Embryonic facial prominence (tissue), 1 donor: ENCODE data around the gene NCAM2.

ENCODE experiments used
- DNase-seq: peaks from one replicate; pipeline ENCODE4 v3.0.0-alpha.2; 2016; ENCODE audit errors: extremely low spot score

NCAM2 gene

GRCh38 chr21:21175798-21176334 is 177.7 kb downstream of the NCAM2 start:
- no peak for DNase-seq

DNA sequence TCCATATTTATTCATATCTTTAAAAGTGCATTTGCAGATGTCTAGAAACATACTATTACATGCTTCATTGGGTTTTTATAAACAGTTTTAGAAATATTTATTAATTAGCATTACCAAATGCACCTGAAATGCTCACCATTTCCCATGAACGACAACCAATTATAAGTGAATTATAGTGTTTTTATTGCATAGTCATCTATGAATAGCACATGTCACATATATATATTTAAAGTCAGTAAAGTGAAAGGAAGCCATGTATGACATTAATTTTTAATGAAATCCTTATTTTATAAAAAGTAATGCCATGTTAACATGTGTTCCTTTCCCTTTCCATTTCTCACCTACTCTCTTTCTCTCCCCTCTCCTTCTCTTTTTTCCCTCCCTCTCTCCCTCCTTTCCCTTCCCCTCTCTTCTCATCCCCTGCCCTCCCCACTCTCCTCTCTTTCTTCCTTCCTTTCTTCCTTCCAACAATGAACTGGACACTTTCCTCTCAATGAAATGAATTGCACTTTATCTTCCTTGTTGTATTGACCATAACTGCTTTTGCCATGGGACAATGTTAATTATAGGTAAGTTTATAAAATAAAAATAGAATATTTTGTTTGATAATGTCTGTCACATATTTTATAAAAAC is 179.3 kb downstream of the NCAM2 start:
- DNase-seq: no peak

DNA sequence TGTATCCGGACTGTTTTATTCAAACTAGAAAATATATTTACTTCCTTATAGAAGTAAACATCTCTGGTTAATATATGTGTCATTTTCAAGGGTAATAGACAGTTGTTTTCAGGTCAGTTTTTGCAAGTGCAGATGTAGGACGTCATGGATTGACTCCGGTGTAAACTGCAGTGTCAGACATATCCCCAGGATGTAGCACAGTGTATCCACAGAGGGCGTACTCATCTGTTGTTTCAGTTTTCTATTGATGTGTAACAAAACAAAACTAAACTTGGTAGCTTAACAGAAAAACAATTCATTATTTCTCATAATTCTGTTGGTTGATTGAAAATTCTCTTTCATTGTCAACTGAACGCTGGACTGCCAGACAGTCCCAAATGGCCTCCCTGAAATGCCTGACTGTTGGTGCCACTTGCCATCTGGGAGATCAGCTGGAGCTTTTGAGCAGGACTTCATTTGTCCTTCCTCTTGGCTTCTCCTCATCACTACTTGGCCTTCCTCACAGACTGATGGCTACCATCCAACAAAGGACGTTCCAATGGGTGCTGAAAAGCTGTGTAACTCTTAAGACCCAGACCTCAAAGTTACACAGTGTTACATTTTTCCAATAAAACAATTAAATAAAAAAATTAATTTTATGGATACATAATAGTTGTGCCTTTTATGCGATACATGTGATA is 181.6 kb downstream of the NCAM2 start:
- no peak for DNase-seq

- no peak for DNase-seq
These were observed 184.3 kb downstream of the NCAM2 start for GRCh38 chr21:21182401-21183010.

DNA sequence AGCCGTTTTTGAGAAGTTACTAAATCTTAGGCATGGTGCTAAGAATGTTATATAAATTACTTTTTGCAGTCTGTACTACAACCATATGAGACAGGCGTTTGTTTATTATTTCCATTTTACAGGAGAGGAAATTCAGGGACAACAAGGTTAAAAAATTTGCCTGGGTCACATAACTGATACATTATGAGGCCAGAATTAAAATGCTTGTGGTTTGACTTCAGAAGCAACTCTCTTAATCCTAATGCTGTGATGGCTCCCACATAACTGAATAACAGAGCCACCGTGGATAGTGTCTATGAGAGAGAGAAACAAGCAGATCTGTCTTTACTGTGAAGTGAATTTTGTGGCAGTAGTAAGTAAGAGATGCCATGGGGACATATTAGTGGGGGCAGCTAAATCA is 184.9 kb downstream of the NCAM2 start:
- no peak for DNase-seq

GRCh38 chr21:21184771-21185528 is 186.7 kb downstream of the NCAM2 start:
- DNase-seq: no peak

GRCh38 chr21:21187579-21187978 is 189.4 kb downstream of the NCAM2 start:
- no peak for DNase-seq

GRCh38 chr21:21188513-21189195 is 190.4 kb downstream of the NCAM2 start:
- no peak for DNase-seq

- no peak for DNase-seq
These were observed 197.3 kb downstream of the NCAM2 start for GRCh38 chr21:21195417-21195943.

GRCh38 chr21:21196087-21196486 is 197.9 kb downstream of the NCAM2 start:
- DNase-seq: no peak

- no peak for DNase-seq
These were observed 198.6 kb downstream of the NCAM2 start for GRCh38 chr21:21196848-21197247.

DNA sequence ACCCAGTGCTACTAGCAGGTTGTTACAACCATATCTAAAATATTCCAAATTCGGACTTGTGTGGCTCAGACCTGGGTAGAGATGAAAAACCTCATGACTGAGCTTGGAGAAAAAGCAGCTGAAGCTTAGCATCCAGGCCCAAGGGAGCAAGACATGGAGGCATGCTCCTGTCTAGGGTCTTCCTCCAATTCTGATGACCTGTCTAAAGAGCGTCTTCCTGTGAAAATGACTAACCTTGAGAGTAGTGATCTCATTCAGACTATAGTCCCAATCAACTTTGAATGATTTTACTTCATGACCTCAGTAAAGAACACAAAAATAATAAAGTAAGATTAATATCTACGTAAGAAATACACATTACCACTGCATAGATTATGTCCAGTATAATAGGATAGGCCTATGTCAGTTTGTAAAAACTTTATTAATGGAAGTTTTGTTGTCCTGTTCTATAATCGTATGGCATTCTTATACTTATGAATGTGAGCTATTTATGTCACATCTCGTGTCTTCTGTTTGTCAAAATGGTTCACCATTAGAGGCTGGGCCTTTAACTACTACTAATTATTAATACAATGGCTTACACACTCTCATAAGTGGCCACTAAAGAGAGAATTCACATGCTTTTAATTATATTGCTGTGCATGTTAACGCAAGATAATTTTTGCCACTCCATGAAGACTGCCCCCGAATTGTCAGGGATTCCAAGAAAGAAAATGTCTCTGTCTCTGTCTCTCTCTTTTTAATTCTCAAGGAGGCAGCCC is 201.3 kb downstream of the NCAM2 start:
- no peak for DNase-seq

- no peak for DNase-seq
These were observed 202.1 kb downstream of the NCAM2 start for GRCh38 chr21:21200103-21200938.

DNA sequence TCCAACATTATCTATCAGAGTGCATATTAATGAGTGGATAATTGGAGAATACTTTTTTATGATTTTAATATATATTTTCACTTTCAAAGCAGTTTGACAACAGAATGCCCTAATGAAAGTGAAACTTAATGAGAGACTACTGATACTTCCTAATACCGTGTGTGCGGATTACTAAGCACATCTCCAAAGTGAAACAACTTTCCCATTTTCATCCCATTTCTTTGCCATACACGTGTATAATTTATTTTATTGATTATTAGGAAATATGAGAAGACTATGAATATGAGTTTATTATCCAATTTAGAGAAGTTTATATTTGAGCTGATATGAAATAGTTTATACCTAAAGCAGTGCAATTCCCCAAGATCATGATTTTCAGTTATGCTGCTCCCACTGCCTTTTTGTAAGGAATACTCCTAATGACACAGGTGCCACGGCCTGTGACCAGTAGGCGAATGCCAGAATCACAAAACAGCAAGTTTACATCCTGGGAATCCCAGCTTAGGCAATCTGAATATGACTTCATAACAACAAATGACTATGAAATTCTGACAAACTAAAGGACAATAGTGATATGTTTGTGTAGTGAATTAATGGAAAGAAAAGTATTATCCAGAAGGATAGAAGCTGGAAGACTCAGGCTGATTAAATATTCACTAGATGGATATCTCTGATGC is 202.9 kb downstream of the NCAM2 start:
- DNase-seq: no peak

DNA sequence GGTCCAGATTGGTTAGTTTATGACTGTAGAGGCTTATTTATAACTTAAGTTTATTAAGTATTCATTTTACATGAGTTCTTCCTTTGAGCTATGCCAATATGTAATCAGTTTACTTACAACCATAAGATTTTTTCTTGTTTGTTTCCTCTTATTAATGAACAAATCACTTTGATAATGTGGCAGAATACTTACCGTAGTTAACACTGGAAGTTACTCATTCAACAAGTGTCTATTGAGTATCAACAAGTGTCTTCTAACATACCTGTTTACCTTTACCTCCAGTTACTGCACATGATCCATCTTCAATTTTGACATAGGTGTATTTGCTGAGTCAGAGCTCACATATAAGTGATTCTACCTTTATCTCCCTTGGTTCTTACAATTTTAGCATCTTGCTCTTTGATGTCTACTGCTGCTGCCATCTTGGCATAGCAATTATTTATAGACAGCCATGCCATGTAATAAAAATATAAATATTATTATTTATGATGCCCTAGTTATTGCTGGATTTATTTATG is 205.7 kb downstream of the NCAM2 start:
- no peak for DNase-seq

DNA sequence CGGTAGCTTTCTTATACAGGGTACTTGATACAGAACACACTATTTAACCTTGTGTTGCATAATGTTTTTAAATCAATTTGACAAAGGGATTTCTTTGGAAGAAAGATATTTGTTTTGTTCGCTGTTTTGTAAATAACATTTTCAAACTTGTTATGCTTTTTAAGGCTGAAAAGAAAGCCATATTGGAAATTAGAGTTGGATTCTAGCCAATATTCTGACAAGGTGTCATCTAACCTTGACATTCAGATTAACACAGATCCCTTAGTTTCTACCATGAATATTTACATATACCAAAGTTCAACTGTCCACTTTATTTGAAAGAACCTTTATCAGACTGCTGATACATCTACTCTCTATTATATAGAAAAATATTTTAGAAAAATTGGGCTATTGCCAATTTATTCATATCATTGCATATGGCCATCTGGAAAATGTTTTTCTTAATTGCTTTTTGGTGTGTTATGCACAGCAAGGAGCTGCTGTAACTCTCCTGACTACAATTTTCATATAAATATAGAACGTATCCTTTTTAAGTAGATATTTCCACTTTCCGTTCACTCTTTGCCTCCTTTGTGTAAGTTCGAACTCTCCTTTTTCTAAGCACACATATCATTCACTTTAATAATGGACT is 206.3 kb downstream of the NCAM2 start:
- DNase-seq: no peak

- no peak for DNase-seq
These were observed 207.4 kb downstream of the NCAM2 start for GRCh38 chr21:21205604-21206003.

- DNase-seq: no peak
These were observed 212.3 kb downstream of the NCAM2 start for GRCh38 chr21:21210552-21210951.
